Prostate gland (tissue), 2 donors: ENCODE data around the gene GPATCH2.

Experiments used
- POLR2AphosphoS5 ChIP-seq: sonication (generic); formaldehyde crosslinking; IDR thresholded peaks from one replicate; pipeline ENCODE4 v1.6.1; 2017; ENCODE audit warnings: antibody characterized with exemption
- TF ChIP-seq, protein P1 (sequence below), 4 experiments: fragments of 200-600 bp in 2 of 4; fragments of 450-650 bp in 2 of 4; sonication (generic) in 2 of 4; IDR thresholded peaks; 1 replicate in 3 of 4; 2 replicates in 1 of 4; pipeline ENCODE4 v1.5.1; 2016 to 2019; ENCODE audit warnings: antibody characterized with exemption in 4 of 4, mild to moderate bottlenecking in 2 of 4, moderate library complexity in 2 of 4

DNA sequence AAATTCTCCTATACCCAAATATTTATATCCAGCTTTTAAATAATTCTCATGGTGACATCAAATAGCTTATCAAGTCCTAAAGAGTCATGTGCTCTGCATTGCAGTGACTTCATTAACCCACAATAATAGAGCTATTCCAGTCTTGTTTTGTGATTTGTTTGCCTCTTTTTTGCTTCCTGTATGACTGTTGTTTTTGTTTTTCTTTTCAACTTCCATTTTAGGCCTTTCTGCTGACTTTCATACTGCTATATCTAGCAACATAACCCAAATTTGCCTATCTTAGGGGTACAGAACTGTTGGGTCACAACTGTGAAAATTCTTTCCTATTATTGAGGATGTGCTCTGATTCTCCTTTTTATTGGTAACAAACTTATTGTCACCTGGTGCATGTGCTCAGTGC is 30.5 kb upstream of the GPATCH2 start:
- TF ChIP-seq, protein P1, sequence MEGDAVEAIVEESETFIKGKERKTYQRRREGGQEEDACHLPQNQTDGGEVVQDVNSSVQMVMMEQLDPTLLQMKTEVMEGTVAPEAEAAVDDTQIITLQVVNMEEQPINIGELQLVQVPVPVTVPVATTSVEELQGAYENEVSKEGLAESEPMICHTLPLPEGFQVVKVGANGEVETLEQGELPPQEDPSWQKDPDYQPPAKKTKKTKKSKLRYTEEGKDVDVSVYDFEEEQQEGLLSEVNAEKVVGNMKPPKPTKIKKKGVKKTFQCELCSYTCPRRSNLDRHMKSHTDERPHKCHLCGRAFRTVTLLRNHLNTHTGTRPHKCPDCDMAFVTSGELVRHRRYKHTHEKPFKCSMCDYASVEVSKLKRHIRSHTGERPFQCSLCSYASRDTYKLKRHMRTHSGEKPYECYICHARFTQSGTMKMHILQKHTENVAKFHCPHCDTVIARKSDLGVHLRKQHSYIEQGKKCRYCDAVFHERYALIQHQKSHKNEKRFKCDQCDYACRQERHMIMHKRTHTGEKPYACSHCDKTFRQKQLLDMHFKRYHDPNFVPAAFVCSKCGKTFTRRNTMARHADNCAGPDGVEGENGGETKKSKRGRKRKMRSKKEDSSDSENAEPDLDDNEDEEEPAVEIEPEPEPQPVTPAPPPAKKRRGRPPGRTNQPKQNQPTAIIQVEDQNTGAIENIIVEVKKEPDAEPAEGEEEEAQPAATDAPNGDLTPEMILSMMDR (IDR thresholded peaks at IDR 0.05): no peak
- TF ChIP-seq POLR2AphosphoS5: no peak
